C4-2B (cell line): Measurements from ENCODE around the gene AMOTL2.

Experiments
- ZFX ChIP-seq: fragments of 450-650 bp; IDR thresholded peaks from 2 replicates; pipeline ENCODE4 v1.6.1; 2017
- TF ChIP-seq, protein P1 (sequence below): fragments of 450-650 bp; conservative IDR thresholded peaks from 2 replicates; pipeline ENCODE4 v1.5.1; 2017; ENCODE audit warnings: mild to moderate bottlenecking

DNA sequence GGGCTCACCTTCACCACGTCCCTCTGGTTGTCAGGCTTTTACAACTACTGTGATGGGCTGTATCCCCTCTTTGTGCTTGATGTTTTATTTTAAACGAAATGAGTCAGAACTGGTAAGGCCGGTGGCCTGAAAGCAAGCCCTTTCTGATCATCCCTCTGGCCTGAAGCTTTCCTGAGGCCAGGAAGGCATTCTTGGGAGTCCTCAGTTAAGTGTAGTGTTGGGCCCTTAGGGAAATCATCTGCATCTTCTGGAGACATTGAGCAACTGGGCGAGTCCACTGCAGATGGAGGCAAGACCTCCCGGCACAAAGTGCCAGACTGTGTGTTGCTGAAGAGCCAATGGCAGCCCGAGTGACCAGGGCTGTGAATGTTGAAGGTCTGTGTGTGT lies 33.0 kb upstream of the AMOTL2 start:
- TF ChIP-seq, protein P1, sequence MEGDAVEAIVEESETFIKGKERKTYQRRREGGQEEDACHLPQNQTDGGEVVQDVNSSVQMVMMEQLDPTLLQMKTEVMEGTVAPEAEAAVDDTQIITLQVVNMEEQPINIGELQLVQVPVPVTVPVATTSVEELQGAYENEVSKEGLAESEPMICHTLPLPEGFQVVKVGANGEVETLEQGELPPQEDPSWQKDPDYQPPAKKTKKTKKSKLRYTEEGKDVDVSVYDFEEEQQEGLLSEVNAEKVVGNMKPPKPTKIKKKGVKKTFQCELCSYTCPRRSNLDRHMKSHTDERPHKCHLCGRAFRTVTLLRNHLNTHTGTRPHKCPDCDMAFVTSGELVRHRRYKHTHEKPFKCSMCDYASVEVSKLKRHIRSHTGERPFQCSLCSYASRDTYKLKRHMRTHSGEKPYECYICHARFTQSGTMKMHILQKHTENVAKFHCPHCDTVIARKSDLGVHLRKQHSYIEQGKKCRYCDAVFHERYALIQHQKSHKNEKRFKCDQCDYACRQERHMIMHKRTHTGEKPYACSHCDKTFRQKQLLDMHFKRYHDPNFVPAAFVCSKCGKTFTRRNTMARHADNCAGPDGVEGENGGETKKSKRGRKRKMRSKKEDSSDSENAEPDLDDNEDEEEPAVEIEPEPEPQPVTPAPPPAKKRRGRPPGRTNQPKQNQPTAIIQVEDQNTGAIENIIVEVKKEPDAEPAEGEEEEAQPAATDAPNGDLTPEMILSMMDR, result no peak
- TF ChIP-seq ZFX, result no peak
